RCC 7860 (cell line): Measurements from ENCODE around the gene HSFX4.
A peak's percentile ranks its signal among the peaks of the same experiment; 100 is the strongest.
"Not testable (repeated sequence)": the region's sequence is repeated elsewhere in the genome, so short reads cannot be mapped to it uniquely, and the experiment has no call there.

ENCODE experiments used
- DNase-seq: peaks from one replicate; pipeline ENCODE4 v3.0.0-alpha.2; 2015; ENCODE audit warnings: low spot score
- FAIRE-seq: peaks from 2 replicates; lab custom pipeline; 2012; peaks lifted over from hg19 to GRCh38; lab: Jason Lieb, UNC

The HSFX4 gene

DNA sequence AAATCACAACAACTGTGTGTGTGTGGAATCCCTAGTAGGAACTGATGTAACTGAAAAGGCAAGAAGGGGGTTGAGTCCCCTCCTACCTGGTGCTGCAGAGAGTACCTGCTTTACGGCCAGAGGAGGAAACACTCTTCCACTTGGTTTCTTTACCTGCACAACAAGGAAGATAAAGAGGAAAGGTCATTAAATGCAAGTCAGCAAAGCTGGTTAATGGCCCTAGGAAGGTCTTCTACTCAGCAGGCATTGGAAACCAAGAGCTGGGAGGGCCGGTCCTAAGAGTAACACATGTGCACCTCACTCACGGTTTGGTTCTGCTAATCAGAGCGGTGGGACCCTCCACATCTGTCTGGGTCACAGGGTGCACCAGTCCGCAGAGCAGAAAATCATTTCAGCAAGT, 8.0 kb downstream of the HSFX4 start:
- DNase-seq, FAIRE-seq: not testable (repeated sequence)

GRCh38 chrX:149937871-149938426, 8.6 kb downstream of the HSFX4 start:
- no peak for FAIRE-seq

DNA sequence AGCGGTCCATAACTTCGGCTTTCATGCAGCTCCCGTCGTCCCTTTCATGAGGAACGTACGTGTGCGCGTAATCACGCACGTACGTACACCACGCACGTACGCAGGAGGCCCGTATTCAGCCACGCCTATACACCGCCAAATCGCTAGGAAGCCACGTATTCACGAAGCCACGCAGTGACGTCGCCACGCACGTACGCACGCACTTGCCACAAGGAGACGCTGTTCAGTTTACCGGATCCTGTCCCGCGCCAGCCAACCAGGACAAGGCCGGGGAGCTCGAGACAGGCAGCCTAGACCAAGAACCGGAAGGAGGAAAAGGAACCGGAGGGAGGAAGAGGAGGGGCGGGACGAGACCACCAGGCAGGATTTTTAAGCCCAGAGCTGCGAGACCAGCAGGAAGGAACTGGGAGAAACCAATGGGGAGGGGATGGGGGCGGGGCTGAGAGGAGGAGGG, 9.1 kb downstream of the HSFX4 start, which contains the start of gene EOLA2:
TSS of gene EOLA2 (minus strand) at position 65 of the 454 bp plus-strand sequence. CDS start 4,617 bp downstream, outside the sequence.
- FAIRE-seq = peak; percentile 98

More at GRCh38 chrX:149937871-149938426, 8.6 kb downstream of the HSFX4 start:
- DNase-seq = no peak

DNA sequence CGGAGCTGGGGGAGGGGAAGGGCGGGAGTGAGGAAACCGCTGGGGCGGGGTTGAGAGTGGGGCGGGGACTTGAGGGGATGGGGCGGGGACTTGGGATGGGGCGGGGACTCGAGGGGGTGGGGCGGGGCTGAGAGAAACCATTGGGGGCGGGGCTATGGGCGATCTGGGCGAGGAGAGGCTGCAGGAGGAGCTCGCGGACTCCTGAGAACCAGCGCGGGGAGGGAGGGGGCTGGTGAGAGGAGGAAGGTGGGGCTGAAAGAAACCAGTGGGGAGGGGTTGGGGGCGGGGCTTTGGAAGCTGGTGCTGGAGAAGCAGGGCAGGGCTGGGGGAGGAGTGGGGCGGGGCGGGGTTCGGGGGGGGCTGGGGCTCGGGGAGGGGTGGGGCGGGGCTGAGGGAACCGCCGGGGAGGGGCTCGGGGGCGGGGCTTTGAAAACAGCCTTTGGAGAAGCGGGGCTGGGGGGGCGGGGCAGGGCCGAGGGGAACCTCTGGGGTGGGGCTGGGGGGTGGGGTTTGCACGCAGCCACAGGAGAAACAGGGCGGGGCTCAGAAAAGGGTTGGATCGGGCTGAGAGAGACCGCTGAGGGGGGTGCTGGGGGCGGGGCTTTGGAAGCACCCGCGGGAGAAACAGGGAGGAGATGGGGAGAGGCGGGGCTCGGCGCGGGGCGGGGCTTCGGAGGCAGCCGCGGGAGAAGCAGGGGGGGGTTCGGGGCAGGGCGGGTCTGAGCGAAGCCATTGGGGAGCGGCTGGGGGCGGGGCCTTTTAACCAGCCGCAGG, 9.7 kb downstream of the HSFX4 start:
- FAIRE-seq (no peak), DNase-seq (peak; percentile 78)

More for the DNA sequence above, 9.1 kb downstream of the HSFX4 start, which contains the start of gene EOLA2:
- DNase-seq = peak; percentile 96

- no peak for DNase-seq
- FAIRE-seq = no peak
Observed at GRCh38 chrX:149939655-149939904, 10.2 kb downstream of the HSFX4 start.

- FAIRE-seq (peak; percentile 97), DNase-seq (peak; percentile 93)
Observed at GRCh38 chrX:149939905-149940673, 10.7 kb downstream of the HSFX4 start.

GRCh38 chrX:149940674-149941024, 11.3 kb downstream of the HSFX4 start:
- FAIRE-seq, DNase-seq: not testable (repeated sequence)

GRCh38 chrX:149945087-149945670, 15.8 kb downstream of the HSFX4 start:
- FAIRE-seq, DNase-seq: not testable (repeated sequence)

- not testable (repeated sequence) for FAIRE-seq, DNase-seq
Observed at GRCh38 chrX:149945820-149946219, 16.4 kb downstream of the HSFX4 start.

DNA sequence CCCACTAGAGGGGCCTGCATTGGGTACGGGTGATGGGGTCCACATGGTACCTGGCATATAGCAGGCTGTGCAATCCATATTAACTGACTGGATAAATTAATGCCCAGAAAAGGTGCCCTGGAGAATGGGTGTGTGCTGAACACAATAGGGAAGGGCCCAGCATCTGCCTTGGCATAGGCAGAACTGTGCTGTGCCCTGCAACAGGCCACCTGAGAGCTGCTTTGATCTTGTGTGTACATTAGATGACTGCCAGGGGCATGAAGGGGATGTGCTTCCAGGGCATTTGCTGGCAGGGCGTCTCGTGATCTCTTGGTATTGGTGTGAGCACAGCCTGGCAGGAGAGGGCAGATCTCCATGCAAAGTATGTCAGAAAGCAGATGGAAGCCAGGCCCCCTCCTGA, 17.6 kb downstream of the HSFX4 start:
- FAIRE-seq = not testable (repeated sequence)

GRCh38 chrX:149948016-149948415, 18.6 kb downstream of the HSFX4 start:
- DNase-seq (no peak), FAIRE-seq (no peak)

More for the DNA sequence above, 17.6 kb downstream of the HSFX4 start:
- DNase-seq = not testable (repeated sequence)

- FAIRE-seq (no peak), DNase-seq (no peak)
Observed at GRCh38 chrX:149949743-149950436, 20.5 kb downstream of the HSFX4 start.

DNA sequence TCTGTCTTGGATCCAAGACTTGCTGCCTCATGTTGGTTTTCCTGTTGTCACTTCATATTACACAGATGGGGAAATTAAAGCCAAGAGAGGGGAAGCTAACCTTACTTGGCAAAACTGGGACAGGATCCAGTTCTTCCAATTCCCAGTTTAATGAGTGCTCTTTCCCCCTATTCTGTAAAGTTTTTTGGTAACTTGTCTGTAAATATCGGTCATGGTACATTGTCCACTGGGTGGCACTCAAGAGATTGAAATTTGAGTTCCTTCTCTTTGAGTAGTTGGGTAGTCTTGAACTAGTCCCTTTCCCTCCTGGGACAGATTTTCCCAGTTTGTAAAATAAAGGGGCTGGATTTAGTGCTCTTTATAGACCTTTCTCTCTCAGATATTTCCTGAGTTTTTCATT, 21.3 kb downstream of the HSFX4 start:
- FAIRE-seq (peak; percentile 49), DNase-seq (peak; percentile 27)

GRCh38 chrX:149961572-149961971, 32.2 kb downstream of the HSFX4 start:
- DNase-seq (no peak), FAIRE-seq (no peak)

GRCh38 chrX:149962010-149962409, 32.6 kb downstream of the HSFX4 start:
- FAIRE-seq (no peak), DNase-seq (no peak)

- DNase-seq (peak; percentile 53), FAIRE-seq (peak; percentile 82)
Observed at GRCh38 chrX:149962859-149963757, 33.7 kb downstream of the HSFX4 start.

GRCh38 chrX:149979126-149979644, 49.8 kb downstream of the HSFX4 start:
- DNase-seq = no peak
- no peak for FAIRE-seq
